Measurements from ENCODE around the gene GID4.

GID4 gene

DNA sequence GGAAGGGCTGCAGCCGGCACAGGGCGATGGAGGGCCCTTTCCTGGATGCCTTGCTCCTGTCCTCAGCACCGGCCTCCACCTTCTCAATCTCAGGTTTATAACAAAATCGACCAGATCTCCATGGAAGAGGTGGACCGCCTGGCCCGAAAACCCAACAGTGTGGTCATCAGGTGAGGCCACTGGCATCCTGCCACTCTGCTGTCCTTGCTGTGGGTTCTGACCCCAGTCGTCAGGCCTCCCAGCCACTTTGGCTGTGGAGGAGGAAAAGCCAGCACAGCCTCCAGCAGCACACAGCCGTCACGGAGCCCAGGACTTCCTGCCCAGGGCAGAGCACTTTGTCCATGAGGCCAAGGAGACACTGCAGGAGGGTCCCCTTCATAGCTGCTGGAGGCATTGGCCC is 62.6 kb downstream of the GID4 start:
- no peak for TF ChIP-seq MYC (IDR thresholded peaks at IDR 0.05; ENCODE audit: low read depth, low read length)
- TF ChIP-seq, protein P1, sequence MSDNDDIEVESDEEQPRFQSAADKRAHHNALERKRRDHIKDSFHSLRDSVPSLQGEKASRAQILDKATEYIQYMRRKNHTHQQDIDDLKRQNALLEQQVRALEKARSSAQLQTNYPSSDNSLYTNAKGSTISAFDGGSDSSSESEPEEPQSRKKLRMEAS (IDR thresholded peaks at IDR 0.05; ENCODE audit: low read depth, low read length), result no peak
- no peak for DNase-seq (ENCODE audit: low read depth)
- H3K4me3 ChIP-seq (ENCODE audit: low read depth, low read length), result no peak overlapping the region

DNA sequence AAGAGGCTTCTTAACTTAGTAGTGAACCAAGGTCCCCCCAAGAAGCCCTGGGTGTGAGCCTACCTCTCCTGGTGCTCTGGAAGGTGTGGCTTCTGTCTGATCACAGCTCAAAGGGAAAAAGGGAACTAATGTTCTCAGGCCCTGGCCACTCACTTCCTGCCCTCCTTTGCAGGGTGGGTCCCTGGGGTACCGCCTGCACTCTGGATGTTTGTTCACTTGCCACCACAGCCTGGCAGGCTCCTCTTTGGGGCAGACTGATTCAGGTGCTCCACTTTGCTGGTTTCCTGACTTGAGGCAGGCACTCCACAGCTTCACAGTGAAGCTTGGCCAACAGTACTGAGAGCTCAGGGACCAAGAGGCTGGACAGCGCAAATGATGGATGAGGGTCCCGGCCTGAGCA is 63.4 kb downstream of the GID4 start:
- TF ChIP-seq POLR2A (IDR thresholded peaks at IDR 0.05; ENCODE audit: extremely low read depth, insufficient read length) (no peak), MYC (IDR thresholded peaks at IDR 0.05; ENCODE audit: low read depth, low read length) (no peak)
- TF ChIP-seq, protein P2, sequence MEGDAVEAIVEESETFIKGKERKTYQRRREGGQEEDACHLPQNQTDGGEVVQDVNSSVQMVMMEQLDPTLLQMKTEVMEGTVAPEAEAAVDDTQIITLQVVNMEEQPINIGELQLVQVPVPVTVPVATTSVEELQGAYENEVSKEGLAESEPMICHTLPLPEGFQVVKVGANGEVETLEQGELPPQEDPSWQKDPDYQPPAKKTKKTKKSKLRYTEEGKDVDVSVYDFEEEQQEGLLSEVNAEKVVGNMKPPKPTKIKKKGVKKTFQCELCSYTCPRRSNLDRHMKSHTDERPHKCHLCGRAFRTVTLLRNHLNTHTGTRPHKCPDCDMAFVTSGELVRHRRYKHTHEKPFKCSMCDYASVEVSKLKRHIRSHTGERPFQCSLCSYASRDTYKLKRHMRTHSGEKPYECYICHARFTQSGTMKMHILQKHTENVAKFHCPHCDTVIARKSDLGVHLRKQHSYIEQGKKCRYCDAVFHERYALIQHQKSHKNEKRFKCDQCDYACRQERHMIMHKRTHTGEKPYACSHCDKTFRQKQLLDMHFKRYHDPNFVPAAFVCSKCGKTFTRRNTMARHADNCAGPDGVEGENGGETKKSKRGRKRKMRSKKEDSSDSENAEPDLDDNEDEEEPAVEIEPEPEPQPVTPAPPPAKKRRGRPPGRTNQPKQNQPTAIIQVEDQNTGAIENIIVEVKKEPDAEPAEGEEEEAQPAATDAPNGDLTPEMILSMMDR (IDR thresholded peaks at IDR 0.05; ENCODE audit: low read depth, low read length), result no peak
- TF ChIP-seq, protein P1 (IDR thresholded peaks at IDR 0.05; ENCODE audit: low read depth, low read length), result no peak
- H3K4me3 ChIP-seq (ENCODE audit: low read depth, low read length), result no peak overlapping the region
- peak; percentile 96 for DNase-seq (ENCODE audit: low read depth)

DNA sequence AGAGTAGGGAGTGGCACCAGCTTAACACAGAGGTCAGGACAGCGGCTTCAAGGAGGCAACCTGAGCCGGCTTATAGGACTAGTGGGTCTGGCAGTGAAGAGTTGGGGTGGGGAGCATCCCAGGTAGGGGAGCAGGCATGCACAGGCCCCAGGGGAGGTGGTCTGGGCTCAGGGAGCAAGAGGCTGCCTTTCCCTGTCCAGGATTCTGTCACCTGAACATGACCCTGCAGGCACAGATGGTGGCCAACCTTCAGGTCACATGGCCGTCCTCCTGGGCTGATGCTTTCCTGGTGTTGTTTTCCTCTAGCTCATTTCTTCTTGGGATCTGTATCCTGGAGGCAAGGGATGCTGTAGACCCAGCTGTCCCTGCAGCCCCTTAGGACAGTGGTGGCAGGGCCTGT is 65.8 kb downstream of the GID4 start:
- H3K4me3 ChIP-seq (ENCODE audit: low read depth, low read length), result no peak overlapping the region
- DNase-seq (ENCODE audit: low read depth), result no peak
- TF ChIP-seq MYC (IDR thresholded peaks at IDR 0.05; ENCODE audit: low read depth, low read length), result no peak
- TF ChIP-seq, protein P2 (IDR thresholded peaks at IDR 0.05; ENCODE audit: low read depth, low read length), result no peak
- no peak for TF ChIP-seq POLR2A (IDR thresholded peaks at IDR 0.05; ENCODE audit: extremely low read depth, insufficient read length)
- TF ChIP-seq, protein P1 (IDR thresholded peaks at IDR 0.05; ENCODE audit: low read depth, low read length), result no peak

DNA sequence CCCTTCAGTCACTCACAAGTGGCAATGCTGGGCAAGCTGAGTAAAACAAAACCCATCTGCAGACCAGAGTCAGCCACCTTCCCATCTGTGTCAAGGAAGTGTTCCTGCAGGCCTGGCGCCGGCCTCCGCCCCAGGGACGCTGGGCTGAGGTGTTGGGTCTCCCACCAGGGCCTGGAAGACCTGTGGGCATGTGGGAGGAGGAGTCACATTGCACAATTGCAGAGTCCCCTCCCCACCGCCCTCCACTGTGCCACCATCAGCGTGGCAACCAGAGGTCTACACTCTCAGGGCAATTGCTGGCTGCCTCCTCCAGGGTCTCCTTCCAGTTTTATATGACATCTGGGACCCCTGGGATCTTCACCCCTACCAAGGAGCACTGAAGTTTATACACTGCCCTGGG is 66.4 kb downstream of the GID4 start:
- no peak for DNase-seq (ENCODE audit: low read depth)
- H3K4me3 ChIP-seq (ENCODE audit: low read depth, low read length), result no peak overlapping the region
- TF ChIP-seq, protein P1 (IDR thresholded peaks at IDR 0.05; ENCODE audit: low read depth, low read length), result no peak

DNA sequence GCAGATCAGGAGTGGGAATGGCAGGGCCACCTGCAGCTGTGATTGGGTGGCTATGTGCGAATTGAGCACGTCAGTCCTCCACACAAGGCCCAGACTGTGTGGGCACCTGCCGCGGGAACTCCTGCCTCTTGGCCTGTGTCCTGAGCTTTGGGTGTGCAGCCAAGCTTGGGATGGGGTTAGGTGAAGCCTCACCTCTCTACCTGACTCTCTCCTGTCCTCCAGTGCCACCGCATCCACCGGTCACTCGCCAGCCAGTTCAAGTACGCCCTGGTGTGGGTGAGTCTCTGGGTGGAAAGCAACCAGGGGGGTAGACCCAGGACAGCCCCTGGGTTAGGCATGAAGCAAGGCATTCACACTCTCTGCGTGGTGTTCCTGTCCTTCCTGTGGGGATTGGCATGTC is 67.0 kb downstream of the GID4 start:
- no peak for DNase-seq (ENCODE audit: low read depth)
- TF ChIP-seq, protein P2 (IDR thresholded peaks at IDR 0.05; ENCODE audit: low read depth, low read length), result no peak
- no peak for TF ChIP-seq POLR2A (IDR thresholded peaks at IDR 0.05; ENCODE audit: extremely low read depth, insufficient read length)
- no peak for TF ChIP-seq MYC (IDR thresholded peaks at IDR 0.05; ENCODE audit: low read depth, low read length)
- TF ChIP-seq, protein P1 (IDR thresholded peaks at IDR 0.05; ENCODE audit: low read depth, low read length), result no peak
- no peak overlapping the region for H3K4me3 ChIP-seq (ENCODE audit: low read depth, low read length)

DNA sequence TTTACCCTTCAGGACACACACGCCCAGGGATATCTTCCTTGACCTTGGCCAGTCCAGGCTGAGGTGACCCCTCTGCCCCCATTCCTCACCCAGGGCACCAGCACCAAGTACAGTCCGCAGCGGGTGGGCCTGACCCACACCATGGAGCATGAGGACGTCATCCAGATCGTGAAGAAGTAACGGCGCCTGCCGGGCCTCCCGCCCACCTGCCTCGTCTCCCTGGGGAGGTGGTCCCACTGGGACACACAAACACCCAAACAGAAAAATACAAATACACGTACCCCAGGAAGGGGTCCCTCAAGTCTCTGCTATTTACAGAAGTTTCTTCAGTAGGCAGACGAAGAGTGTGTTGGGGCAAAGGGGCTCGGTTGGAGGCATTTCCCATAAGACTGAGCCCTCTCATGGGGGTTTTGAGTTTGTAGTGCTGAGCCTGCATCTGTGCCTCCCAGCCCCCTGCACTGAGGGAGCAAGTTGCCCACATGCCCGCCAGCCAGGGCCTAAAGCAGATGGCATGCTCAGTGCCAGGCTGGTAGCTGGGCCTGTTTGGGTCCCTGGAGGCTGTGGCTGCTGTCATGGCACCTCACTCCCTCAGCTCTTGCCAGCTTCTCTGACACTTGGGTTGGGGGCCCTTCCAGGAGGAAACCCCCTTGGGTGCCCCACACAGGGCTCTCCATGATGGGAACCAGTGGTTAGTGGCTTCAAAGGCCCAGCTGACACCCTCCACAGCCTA is 68.0 kb downstream of the GID4 start:
- DNase-seq (ENCODE audit: low read depth), result no peak

More for the DNA sequence above, 68.0 kb downstream of the GID4 start:
- TF ChIP-seq POLR2A (IDR thresholded peaks at IDR 0.05; ENCODE audit: extremely low read depth, insufficient read length) (no peak), MYC (IDR thresholded peaks at IDR 0.05; ENCODE audit: low read depth, low read length) (no peak)
- TF ChIP-seq, protein P1 (IDR thresholded peaks at IDR 0.05; ENCODE audit: low read depth, low read length), result no peak
- TF ChIP-seq, protein P2 (IDR thresholded peaks at IDR 0.05; ENCODE audit: low read depth, low read length), result no peak
- H3K4me3 ChIP-seq (ENCODE audit: low read depth, low read length), result no peak overlapping the region

Measured in NB4 (cell line).